ENCODE data around the gene MARCHF5.

- TF ChIP-seq, protein P1, sequence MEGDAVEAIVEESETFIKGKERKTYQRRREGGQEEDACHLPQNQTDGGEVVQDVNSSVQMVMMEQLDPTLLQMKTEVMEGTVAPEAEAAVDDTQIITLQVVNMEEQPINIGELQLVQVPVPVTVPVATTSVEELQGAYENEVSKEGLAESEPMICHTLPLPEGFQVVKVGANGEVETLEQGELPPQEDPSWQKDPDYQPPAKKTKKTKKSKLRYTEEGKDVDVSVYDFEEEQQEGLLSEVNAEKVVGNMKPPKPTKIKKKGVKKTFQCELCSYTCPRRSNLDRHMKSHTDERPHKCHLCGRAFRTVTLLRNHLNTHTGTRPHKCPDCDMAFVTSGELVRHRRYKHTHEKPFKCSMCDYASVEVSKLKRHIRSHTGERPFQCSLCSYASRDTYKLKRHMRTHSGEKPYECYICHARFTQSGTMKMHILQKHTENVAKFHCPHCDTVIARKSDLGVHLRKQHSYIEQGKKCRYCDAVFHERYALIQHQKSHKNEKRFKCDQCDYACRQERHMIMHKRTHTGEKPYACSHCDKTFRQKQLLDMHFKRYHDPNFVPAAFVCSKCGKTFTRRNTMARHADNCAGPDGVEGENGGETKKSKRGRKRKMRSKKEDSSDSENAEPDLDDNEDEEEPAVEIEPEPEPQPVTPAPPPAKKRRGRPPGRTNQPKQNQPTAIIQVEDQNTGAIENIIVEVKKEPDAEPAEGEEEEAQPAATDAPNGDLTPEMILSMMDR (IDR thresholded peaks at IDR 0.05), result no peak
- no peak for TF ChIP-seq POLR2A (IDR thresholded peaks at IDR 0.05)
Observed at GRCh38 chr10:92309272-92309671, 18.3 kb downstream of the MARCHF5 start.

All from heart left ventricle (tissue), 13 donors.